Duodenal mucosa (tissue), 2 donors: ENCODE results near the gene PRPF38A.

Experiments used
- H3K27ac ChIP-seq: one replicate; pipeline ENCODE4 v1.7.0; 2013; ENCODE audit warnings: low read depth, low read length
- H3K27me3 ChIP-seq, 2 donors: one replicate each; pipeline ENCODE4 v1.7.0; 2013; ENCODE audit warnings: low read length in 2 of 2, control low read depth in 1 of 2; ENCODE audit not compliant: insufficient read depth in 2 of 2, control insufficient read depth in 1 of 2
- H3K36me3 ChIP-seq, 2 donors: one replicate each; pipeline ENCODE4 v1.7.0; 2013; ENCODE audit warnings: low read length in 2 of 2, control low read depth in 1 of 2; ENCODE audit not compliant: insufficient read depth in 2 of 2, control insufficient read depth in 1 of 2
- H3K4me1 ChIP-seq, 2 donors: one replicate each; pipeline ENCODE4 v1.7.0; 2013; ENCODE audit warnings: low read length in 2 of 2, control low read depth in 1 of 2; ENCODE audit not compliant: insufficient read depth in 2 of 2, control insufficient read depth in 1 of 2
- H3K4me3 ChIP-seq, 2 donors: one replicate each; pipeline ENCODE4 v1.7.0; 2013; ENCODE audit warnings: low read length in 2 of 2, low read depth in 1 of 2
- H3K9ac ChIP-seq, 2 donors: one replicate each; pipeline ENCODE4 v1.7.0; 2013; ENCODE audit warnings: low read length in 2 of 2, low read depth in 1 of 2
- H3K9me3 ChIP-seq, 2 donors: one replicate each; pipeline ENCODE4 v1.7.0; 2013; ENCODE audit warnings: low read length in 2 of 2, control low read depth in 1 of 2; ENCODE audit not compliant: control insufficient read depth in 1 of 2

The PRPF38A gene

GRCh38 chr1:52404116-52404974 is at the start of gene PRPF38A, which contains the start of gene ORC1:
PRPF38A (plus strand) TSS chr1:52404602; CDS start chr1:52404750, 148 bp downstream.
ORC1 (minus strand) TSS chr1:52404423; CDS start chr1:52402223, 2,200 bp downstream.
- Histone ChIP-seq H3K9ac (peak within 1 kb of the TSS; percentile 89 to 90), H3K27me3 (no peaks in the 10 kb centered on the region), H3K4me1 (peaks cover 19 to 21% of the 10 kb centered on the region in 2 donors), H3K27ac (peak within 1 kb of the TSS; percentile 91), H3K4me3 (peak within 1 kb of the TSS; percentile 93 to 98), H3K36me3 (peaks cover 12 to 23% of the 10 kb centered on the region in 2 donors), H3K9me3 (no peaks in the 10 kb centered on the region)

DNA sequence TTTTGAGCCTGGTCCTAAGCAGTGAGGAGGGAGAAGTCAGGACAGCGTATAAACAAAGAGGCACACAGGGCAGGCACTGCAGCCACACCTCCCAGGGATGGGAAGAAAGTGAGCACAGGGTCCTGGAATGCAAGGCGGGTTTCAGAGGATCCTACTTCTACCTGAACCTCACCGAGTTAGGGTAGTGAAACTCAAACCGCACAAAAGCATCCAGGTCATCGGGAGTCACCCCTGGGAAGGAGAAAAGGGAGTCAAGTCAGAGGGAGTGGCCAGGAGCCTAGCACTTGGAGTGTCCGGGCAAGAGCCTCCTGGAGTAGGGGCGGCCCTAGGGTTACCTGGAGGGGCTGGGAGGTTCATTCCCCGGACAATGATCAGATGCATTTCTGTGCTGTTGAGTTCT is 49.0 kb upstream of the PRPF38A start:
- no peak overlapping the region for H3K9ac ChIP-seq
- no peaks in the 10 kb centered on the region for H3K9me3 ChIP-seq
- H3K36me3 ChIP-seq, result peaks cover 54 to 91% of the 10 kb centered on the region in 2 donors
- no peak overlapping the region for H3K4me3 ChIP-seq
- H3K27ac ChIP-seq, result no peak overlapping the region
- H3K27me3 ChIP-seq, result no peaks in the 10 kb centered on the region
- no peaks in the 10 kb centered on the region for H3K4me1 ChIP-seq

GRCh38 chr1:52355847-52356505 is 48.4 kb upstream of the PRPF38A start:
- Histone ChIP-seq H3K9ac (no peak overlapping the region), H3K4me3 (no peak overlapping the region), H3K9me3 (no peaks in the 10 kb centered on the region), H3K36me3 (peaks cover 60 to 95% of the 10 kb centered on the region in 2 donors), H3K27ac (no peak overlapping the region), H3K4me1 (no peaks in the 10 kb centered on the region), H3K27me3 (no peaks in the 10 kb centered on the region)

- peaks cover 69 to 97% of the 10 kb centered on the region in 2 donors for H3K36me3 ChIP-seq
- H3K4me1 ChIP-seq, result no peaks in the 10 kb centered on the region
- no peaks in the 10 kb centered on the region for H3K27me3 ChIP-seq
- no peak overlapping the region for H3K4me3 ChIP-seq
- H3K9me3 ChIP-seq, result no peaks in the 10 kb centered on the region
- H3K27ac ChIP-seq, result no peak overlapping the region
- H3K9ac ChIP-seq, result no peak overlapping the region
These were observed 47.5 kb upstream of the PRPF38A start for GRCh38 chr1:52356818-52357355.

DNA sequence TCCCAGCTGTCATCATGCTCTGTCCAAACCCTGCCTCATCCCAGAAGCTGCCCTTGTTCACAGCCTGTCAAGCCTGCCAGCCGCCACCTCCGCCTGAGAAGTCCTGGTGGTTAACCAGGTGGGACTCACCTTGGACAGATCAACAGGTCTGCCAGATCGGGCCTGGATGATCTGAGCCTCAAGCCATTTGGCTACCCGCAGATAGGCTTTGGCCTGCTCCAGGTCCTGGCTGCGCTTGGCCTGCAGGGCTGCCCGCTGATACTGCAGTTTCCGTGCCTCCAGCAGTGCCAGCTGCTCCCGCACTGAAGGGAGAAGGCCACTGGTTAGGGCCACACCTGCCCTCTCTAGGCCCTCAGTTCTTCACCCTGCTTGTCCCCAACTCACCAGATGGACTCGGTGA is 47.0 kb upstream of the PRPF38A start:
- H3K36me3 ChIP-seq, result peaks cover 72 to 98% of the 10 kb centered on the region in 2 donors
- H3K9ac ChIP-seq, result no peak overlapping the region
- H3K27me3 ChIP-seq, result no peaks in the 10 kb centered on the region
- H3K4me3 ChIP-seq, result no peak overlapping the region
- no peak overlapping the region for H3K27ac ChIP-seq
- no peaks in the 10 kb centered on the region for H3K4me1 ChIP-seq
- H3K9me3 ChIP-seq, result no peaks in the 10 kb centered on the region

DNA sequence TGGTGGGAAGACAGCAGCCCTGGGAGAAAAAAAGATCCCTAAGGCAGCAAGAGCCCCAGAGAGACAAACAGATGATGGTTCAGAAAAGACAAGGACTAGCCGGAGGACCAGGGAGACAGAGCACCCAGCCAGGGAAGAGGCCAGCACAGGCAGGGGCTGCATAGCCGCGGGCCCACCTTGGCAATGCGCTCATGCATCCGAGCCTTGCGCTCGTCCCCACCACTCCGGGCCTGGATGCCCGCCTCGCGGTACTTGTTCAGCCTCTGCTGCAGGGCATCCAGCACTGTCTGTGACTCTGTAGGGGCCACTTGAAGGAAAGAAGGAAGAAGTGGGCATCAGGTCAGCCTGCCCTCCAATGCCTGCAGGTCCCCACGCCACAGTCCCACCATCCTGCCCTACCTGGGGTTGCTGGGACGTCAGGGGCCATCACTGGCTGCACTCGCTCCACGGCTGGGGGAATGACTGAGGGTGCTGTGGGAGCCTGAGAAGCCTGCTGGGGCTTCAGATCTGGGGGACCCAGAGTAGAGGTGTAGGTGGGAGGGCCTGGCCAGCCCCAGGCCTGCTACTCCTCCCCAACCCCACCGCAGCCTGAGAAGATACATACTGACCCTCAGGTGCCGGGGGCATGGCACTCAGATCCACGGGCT is 45.4 kb upstream of the PRPF38A start:
- Histone ChIP-seq H3K9me3 (no peaks in the 10 kb centered on the region), H3K36me3 (peaks cover 65 to 90% of the 10 kb centered on the region in 2 donors), H3K27ac (no peak overlapping the region), H3K9ac (no peak overlapping the region), H3K4me1 (no peaks in the 10 kb centered on the region), H3K4me3 (no peak overlapping the region), H3K27me3 (no peaks in the 10 kb centered on the region)

DNA sequence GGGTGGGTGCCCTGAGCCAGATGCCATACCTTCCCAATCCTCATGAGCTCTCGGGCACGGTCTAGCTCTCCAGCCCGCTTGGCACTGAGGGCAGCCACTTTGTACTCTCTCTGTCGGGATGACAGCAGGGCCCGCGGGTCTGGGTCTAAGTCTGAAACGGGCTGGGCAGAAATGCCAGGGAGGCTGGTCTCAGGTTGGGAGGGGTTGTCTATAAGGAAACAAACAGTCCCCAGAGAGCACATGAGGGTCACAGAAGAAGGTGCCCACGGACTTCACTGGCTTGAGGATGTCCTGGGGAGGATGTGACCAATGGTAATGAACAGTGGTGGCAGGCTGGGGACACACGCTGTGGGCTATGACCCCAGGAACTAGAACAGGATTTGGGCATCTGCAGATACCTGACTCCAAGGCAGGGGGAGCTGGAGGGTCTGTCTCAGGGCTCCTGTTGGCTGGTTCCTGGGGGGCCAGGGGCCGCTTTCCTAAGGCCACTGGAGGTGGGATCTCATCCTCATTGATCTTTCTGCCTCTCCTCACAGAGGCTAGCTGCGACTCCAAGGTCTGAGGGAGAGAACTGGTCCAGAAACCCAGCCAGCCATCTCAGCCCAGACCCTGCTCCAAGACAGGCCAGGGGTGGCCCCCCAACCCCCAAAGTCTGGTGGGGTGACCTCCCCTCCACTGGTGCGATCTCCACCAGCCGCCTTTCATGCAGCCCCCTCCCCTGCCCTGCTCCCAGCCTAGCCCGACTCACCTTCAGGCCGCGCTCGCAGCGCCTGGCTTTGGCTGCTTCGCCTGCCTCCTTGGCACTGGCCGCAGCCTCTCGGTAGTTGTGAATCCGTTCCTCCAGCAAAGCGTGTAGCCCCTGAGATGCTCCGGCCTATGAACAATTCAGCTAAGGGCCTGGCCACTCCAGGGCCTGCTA is 44.5 kb upstream of the PRPF38A start:
- Histone ChIP-seq H3K27ac (no peak overlapping the region), H3K9ac (no peak overlapping the region), H3K27me3 (no peaks in the 10 kb centered on the region), H3K9me3 (no peaks in the 10 kb centered on the region), H3K4me1 (peaks cover 7 to 9% of the 10 kb centered on the region in 2 donors), H3K4me3 (no peak overlapping the region), H3K36me3 (peaks cover 57 to 84% of the 10 kb centered on the region in 2 donors)

- Histone ChIP-seq H3K4me1 (peaks cover 11 to 14% of the 10 kb centered on the region in 2 donors), H3K27me3 (no peaks in the 10 kb centered on the region), H3K9ac (no peak overlapping the region), H3K4me3 (no peak overlapping the region), H3K9me3 (no peaks in the 10 kb centered on the region), H3K36me3 (peaks cover 52 to 78% of the 10 kb centered on the region in 2 donors), H3K27ac (no peak overlapping the region)
These were observed 43.8 kb upstream of the PRPF38A start for GRCh38 chr1:52360595-52360968.

DNA sequence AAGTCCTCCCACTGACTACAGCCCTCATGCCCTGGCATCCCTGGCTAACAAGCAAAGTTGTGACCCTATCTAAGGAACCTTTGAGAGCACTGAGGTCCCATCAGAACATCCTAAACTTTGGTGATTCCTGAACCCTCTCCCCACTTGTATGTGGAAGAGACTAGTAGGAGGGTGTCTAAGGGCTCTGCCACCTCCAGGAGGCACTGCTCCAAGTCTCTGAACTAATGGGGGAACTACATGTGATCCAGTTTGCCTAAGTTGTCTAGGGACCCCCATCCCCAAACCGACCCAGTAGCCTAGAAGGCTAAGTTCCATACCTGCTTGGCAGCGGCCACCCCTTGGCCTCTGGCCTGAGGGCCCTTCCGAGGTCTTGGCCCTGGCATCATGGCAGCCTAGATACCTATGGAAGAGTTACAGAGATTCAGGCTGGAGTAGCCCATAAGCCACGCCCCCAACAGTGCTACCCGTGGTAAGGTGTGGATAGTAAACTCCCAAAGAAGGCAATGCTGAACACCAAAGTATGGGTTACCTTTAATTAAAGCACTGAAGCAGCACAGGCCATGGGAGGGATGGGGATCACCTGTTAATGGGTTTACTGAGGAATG is 40.1 kb upstream of the PRPF38A start:
- H3K36me3 ChIP-seq, result peaks cover 21 to 40% of the 10 kb centered on the region in 2 donors
- H3K27ac ChIP-seq, result no peak overlapping the region
- peak overlapping the region; percentile 91 for H3K4me3 ChIP-seq
- peaks cover 16 to 21% of the 10 kb centered on the region in 2 donors for H3K4me1 ChIP-seq
- H3K27me3 ChIP-seq, result no peaks in the 10 kb centered on the region
- peak overlapping the region in 1 of 2 donors; percentile 1 for H3K9ac ChIP-seq
- H3K9me3 ChIP-seq, result no peaks in the 10 kb centered on the region
